ENCODE results near the gene CCDC136.

CCDC136 gene

GRCh38 chr7:128804484-128804883, 12.7 kb downstream of the CCDC136 start:
- Histone ChIP-seq H3K4me3 (ENCODE audit: low read depth in 1 of 5, low read length in 5 of 5) (no peak overlapping the region), H3K27ac (ENCODE audit: low read depth, low read length) (no peak overlapping the region), H3K4me1 (ENCODE audit: control insufficient read depth in 5 of 5, insufficient read depth in 5 of 5, low read length in 5 of 5) (no peaks in the 10 kb centered on the region), H3K9ac (ENCODE audit: low read length in 5 of 5) (no peak overlapping the region), H3K9me3 (ENCODE audit: control insufficient read depth in 5 of 5, low read length in 5 of 5) (no peaks in the 10 kb centered on the region), H3K27me3 (ENCODE audit: control insufficient read depth in 5 of 5, insufficient read depth in 4 of 5, low read length in 5 of 5) (peaks cover 0 to 2% (median 0%) of the 10 kb centered on the region in 5 donors), H3K36me3 (ENCODE audit: control insufficient read depth in 5 of 5, insufficient read depth in 5 of 5, low read length in 5 of 5) (peaks cover 0 to 8% (median 3%) of the 10 kb centered on the region in 5 donors)

GRCh38 chr7:128805225-128805624, 13.5 kb downstream of the CCDC136 start:
- peaks cover 0 to 8% (median 3%) of the 10 kb centered on the region in 5 donors for H3K36me3 ChIP-seq (ENCODE audit: control insufficient read depth in 5 of 5, insufficient read depth in 5 of 5, low read length in 5 of 5)
- no peak overlapping the region for H3K4me3 ChIP-seq (ENCODE audit: low read depth in 1 of 5, low read length in 5 of 5)
- H3K4me1 ChIP-seq (ENCODE audit: control insufficient read depth in 5 of 5, insufficient read depth in 5 of 5, low read length in 5 of 5) = no peaks in the 10 kb centered on the region
- H3K9ac ChIP-seq (ENCODE audit: low read length in 5 of 5) = no peak overlapping the region
- peaks cover 0 to 2% (median 0%) of the 10 kb centered on the region in 5 donors for H3K27me3 ChIP-seq (ENCODE audit: control insufficient read depth in 5 of 5, insufficient read depth in 4 of 5, low read length in 5 of 5)
- no peak overlapping the region for H3K27ac ChIP-seq (ENCODE audit: low read depth, low read length)
- H3K9me3 ChIP-seq (ENCODE audit: control insufficient read depth in 5 of 5, low read length in 5 of 5) = no peaks in the 10 kb centered on the region

- H3K9me3 ChIP-seq (ENCODE audit: control insufficient read depth in 5 of 5, low read length in 5 of 5) = no peaks in the 10 kb centered on the region
- H3K27me3 ChIP-seq (ENCODE audit: control insufficient read depth in 5 of 5, insufficient read depth in 4 of 5, low read length in 5 of 5) = peaks cover 0 to 2% (median 0%) of the 10 kb centered on the region in 5 donors
- no peak overlapping the region for H3K4me3 ChIP-seq (ENCODE audit: low read depth in 1 of 5, low read length in 5 of 5)
- no peak overlapping the region for H3K27ac ChIP-seq (ENCODE audit: low read depth, low read length)
- H3K36me3 ChIP-seq (ENCODE audit: control insufficient read depth in 5 of 5, insufficient read depth in 5 of 5, low read length in 5 of 5) = peaks cover 0 to 8% (median 3%) of the 10 kb centered on the region in 5 donors
- peaks cover 0 to 4% (median 0%) of the 10 kb centered on the region in 5 donors for H3K4me1 ChIP-seq (ENCODE audit: control insufficient read depth in 5 of 5, insufficient read depth in 5 of 5, low read length in 5 of 5)
- H3K9ac ChIP-seq (ENCODE audit: low read length in 5 of 5) = no peak overlapping the region
Measured at GRCh38 chr7:128807191-128807590, 15.4 kb downstream of the CCDC136 start.

GRCh38 chr7:128809363-128809762, 17.6 kb downstream of the CCDC136 start:
- no peak overlapping the region for H3K9ac ChIP-seq (ENCODE audit: low read length in 5 of 5)
- H3K4me1 ChIP-seq (ENCODE audit: control insufficient read depth in 5 of 5, insufficient read depth in 5 of 5, low read length in 5 of 5) = peaks cover 0 to 14% (median 6%) of the 10 kb centered on the region in 5 donors
- H3K9me3 ChIP-seq (ENCODE audit: control insufficient read depth in 5 of 5, low read length in 5 of 5) = no peaks in the 10 kb centered on the region
- peaks cover 0 to 2% (median 0%) of the 10 kb centered on the region in 5 donors for H3K27me3 ChIP-seq (ENCODE audit: control insufficient read depth in 5 of 5, insufficient read depth in 4 of 5, low read length in 5 of 5)
- no peak overlapping the region for H3K4me3 ChIP-seq (ENCODE audit: low read depth in 1 of 5, low read length in 5 of 5)
- peaks cover 0 to 8% (median 3%) of the 10 kb centered on the region in 5 donors for H3K36me3 ChIP-seq (ENCODE audit: control insufficient read depth in 5 of 5, insufficient read depth in 5 of 5, low read length in 5 of 5)
- no peak overlapping the region for H3K27ac ChIP-seq (ENCODE audit: low read depth, low read length)

- Histone ChIP-seq H3K4me3 (ENCODE audit: low read depth in 1 of 5, low read length in 5 of 5) (no peak overlapping the region), H3K36me3 (ENCODE audit: control insufficient read depth in 5 of 5, insufficient read depth in 5 of 5, low read length in 5 of 5) (peaks cover 0 to 5% (median under 1%) of the 10 kb centered on the region in 5 donors), H3K4me1 (ENCODE audit: control insufficient read depth in 5 of 5, insufficient read depth in 5 of 5, low read length in 5 of 5) (peaks cover 0 to 16% (median 6%) of the 10 kb centered on the region in 5 donors), H3K27me3 (ENCODE audit: control insufficient read depth in 5 of 5, insufficient read depth in 4 of 5, low read length in 5 of 5) (peaks cover 0 to 2% (median 0%) of the 10 kb centered on the region in 5 donors), H3K9ac (ENCODE audit: low read length in 5 of 5) (no peak overlapping the region), H3K27ac (ENCODE audit: low read depth, low read length) (no peak overlapping the region), H3K9me3 (ENCODE audit: control insufficient read depth in 5 of 5, low read length in 5 of 5) (no peaks in the 10 kb centered on the region)
Measured at GRCh38 chr7:128810473-128810872, 18.7 kb downstream of the CCDC136 start.

DNA sequence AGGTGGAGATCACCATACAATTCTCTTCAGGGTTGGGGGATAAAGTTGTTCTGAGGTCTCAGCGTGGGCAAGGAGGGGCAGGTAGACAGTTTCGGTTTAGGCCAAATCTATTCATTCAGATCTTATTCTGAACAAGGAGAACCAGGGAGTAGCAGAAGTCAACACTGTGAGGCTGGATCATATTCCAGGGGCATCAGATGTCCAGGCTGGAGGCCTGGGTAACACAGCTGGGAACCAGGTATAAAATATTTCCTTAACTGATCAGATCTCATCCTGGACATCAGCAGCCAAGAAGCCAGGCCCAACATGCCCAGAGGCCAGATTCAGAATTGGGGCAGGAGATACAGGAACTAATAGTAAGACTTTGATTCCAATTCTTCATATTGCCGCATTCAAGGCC, 19.2 kb downstream of the CCDC136 start:
- H3K9ac ChIP-seq (ENCODE audit: low read length in 5 of 5) = no peak overlapping the region
- H3K27ac ChIP-seq (ENCODE audit: low read depth, low read length) = no peak overlapping the region
- H3K9me3 ChIP-seq (ENCODE audit: control insufficient read depth in 5 of 5, low read length in 5 of 5) = no peaks in the 10 kb centered on the region
- peaks cover 0 to 3% (median 0%) of the 10 kb centered on the region in 5 donors for H3K36me3 ChIP-seq (ENCODE audit: control insufficient read depth in 5 of 5, insufficient read depth in 5 of 5, low read length in 5 of 5)
- H3K27me3 ChIP-seq (ENCODE audit: control insufficient read depth in 5 of 5, insufficient read depth in 4 of 5, low read length in 5 of 5) = peaks cover 0 to 2% (median 0%) of the 10 kb centered on the region in 5 donors
- H3K4me1 ChIP-seq (ENCODE audit: control insufficient read depth in 5 of 5, insufficient read depth in 5 of 5, low read length in 5 of 5) = peaks cover 0 to 18% (median 6%) of the 10 kb centered on the region in 5 donors
- H3K4me3 ChIP-seq (ENCODE audit: low read depth in 1 of 5, low read length in 5 of 5) = no peak overlapping the region

- peaks cover 0 to 3% (median 0%) of the 10 kb centered on the region in 5 donors for H3K36me3 ChIP-seq (ENCODE audit: control insufficient read depth in 5 of 5, insufficient read depth in 5 of 5, low read length in 5 of 5)
- peaks cover 0 to 23% (median 6%) of the 10 kb centered on the region in 5 donors for H3K4me1 ChIP-seq (ENCODE audit: control insufficient read depth in 5 of 5, insufficient read depth in 5 of 5, low read length in 5 of 5)
- H3K4me3 ChIP-seq (ENCODE audit: low read depth in 1 of 5, low read length in 5 of 5) = no peak overlapping the region
- H3K9ac ChIP-seq (ENCODE audit: low read length in 5 of 5) = no peak overlapping the region
- no peaks in the 10 kb centered on the region for H3K27me3 ChIP-seq (ENCODE audit: control insufficient read depth in 5 of 5, insufficient read depth in 4 of 5, low read length in 5 of 5)
- no peaks in the 10 kb centered on the region for H3K9me3 ChIP-seq (ENCODE audit: control insufficient read depth in 5 of 5, low read length in 5 of 5)
- H3K27ac ChIP-seq (ENCODE audit: low read depth, low read length) = no peak overlapping the region
Measured at GRCh38 chr7:128811631-128812430, 20.1 kb downstream of the CCDC136 start.

DNA sequence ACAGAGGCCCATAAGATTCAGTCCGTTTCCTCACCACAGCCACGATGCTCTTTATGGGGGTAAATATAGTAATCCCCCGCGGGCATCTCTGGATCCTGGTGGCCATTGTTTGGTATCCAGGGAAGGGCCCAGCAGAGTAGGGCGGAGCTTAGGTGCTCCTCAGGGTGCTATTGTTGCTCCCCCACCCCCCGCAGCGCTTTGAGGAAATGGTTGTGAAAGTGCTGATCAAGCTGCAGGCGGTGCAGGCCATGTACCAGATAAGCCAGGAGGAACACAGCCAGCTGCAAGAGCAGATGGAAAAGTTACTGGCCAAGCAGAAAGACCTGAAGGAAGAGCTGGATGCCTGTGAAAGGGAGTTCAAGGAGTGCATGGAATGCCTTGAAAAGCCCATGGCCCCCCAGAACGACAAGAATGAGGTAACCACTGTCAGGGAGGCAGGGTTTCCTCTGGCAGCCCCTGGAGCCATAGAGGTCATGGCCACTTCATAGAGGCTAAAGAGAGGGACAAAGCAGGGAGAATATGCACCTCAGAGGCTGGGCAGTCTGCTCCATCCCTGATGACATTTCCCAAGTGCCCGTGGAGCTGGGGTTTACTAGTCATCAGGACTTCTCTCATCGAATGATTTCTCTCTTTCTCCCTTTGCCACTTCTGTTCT, 20.9 kb downstream of the CCDC136 start:
- H3K27ac ChIP-seq (ENCODE audit: low read depth, low read length) = no peak overlapping the region
- peak overlapping the region in 2 of 5 donors; percentile 10 to 61 for H3K4me3 ChIP-seq (ENCODE audit: low read depth in 1 of 5, low read length in 5 of 5)
- H3K9me3 ChIP-seq (ENCODE audit: control insufficient read depth in 5 of 5, low read length in 5 of 5) = no peaks in the 10 kb centered on the region
- H3K4me1 ChIP-seq (ENCODE audit: control insufficient read depth in 5 of 5, insufficient read depth in 5 of 5, low read length in 5 of 5) = peaks cover 0 to 23% (median 6%) of the 10 kb centered on the region in 5 donors
- peak overlapping the region in 1 of 5 donors; percentile 8 for H3K9ac ChIP-seq (ENCODE audit: low read length in 5 of 5)
- H3K27me3 ChIP-seq (ENCODE audit: control insufficient read depth in 5 of 5, insufficient read depth in 4 of 5, low read length in 5 of 5) = no peaks in the 10 kb centered on the region
- H3K36me3 ChIP-seq (ENCODE audit: control insufficient read depth in 5 of 5, insufficient read depth in 5 of 5, low read length in 5 of 5) = no peaks in the 10 kb centered on the region

- Histone ChIP-seq H3K9me3 (ENCODE audit: control insufficient read depth in 5 of 5, low read length in 5 of 5) (no peaks in the 10 kb centered on the region), H3K36me3 (ENCODE audit: control insufficient read depth in 5 of 5, insufficient read depth in 5 of 5, low read length in 5 of 5) (no peaks in the 10 kb centered on the region), H3K27me3 (ENCODE audit: control insufficient read depth in 5 of 5, insufficient read depth in 4 of 5, low read length in 5 of 5) (no peaks in the 10 kb centered on the region), H3K4me3 (ENCODE audit: low read depth in 1 of 5, low read length in 5 of 5) (no peak overlapping the region), H3K4me1 (ENCODE audit: control insufficient read depth in 5 of 5, insufficient read depth in 5 of 5, low read length in 5 of 5) (peaks cover 0 to 23% (median 6%) of the 10 kb centered on the region in 5 donors), H3K9ac (ENCODE audit: low read length in 5 of 5) (no peak overlapping the region), H3K27ac (ENCODE audit: low read depth, low read length) (no peak overlapping the region)
Measured at GRCh38 chr7:128814499-128814898, 22.7 kb downstream of the CCDC136 start.
